Measurements from ENCODE around the gene DYSF.

DNA sequence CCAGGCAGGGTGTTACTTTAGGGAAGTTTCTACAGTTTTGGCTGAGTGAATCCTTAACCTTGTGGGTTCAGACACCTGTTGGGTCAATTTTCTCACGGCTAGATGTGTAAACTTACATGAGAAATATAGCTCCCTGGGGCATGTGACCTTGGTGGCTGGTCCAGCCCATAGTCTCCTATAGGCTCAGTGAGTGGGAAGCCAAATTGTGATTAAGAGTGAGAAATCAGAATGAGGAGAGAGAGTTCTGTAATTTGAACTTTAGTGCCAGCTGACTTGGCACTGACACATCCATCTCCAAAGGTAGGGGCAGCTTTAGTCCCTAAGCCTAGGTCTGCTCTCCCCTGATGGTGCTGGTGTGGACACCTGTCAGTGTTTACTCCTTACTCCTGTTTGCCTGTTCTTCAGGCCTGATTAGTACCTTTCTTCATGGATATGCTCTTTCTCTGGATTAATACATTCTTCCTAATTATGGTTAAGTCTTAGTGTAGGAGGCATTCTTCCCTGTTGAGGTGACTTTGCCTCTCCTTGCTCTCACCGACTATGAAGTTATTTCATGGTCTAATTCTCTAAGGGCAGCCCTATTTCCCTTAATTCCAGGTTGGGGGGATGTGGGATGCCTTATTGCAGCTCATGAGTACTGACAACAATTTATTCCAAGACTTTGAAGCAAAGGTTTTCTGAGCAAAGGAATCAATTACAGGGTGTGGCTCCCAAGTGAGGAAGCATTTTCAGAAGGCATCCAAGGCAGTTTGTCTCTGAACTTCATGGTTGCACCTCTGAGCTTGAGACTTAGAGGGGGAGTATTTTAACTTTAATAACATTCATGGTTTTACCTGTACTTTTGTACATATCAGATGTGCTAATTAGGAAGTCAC is 177.3 kb downstream of the DYSF start:
- TF ChIP-seq, protein P1, sequence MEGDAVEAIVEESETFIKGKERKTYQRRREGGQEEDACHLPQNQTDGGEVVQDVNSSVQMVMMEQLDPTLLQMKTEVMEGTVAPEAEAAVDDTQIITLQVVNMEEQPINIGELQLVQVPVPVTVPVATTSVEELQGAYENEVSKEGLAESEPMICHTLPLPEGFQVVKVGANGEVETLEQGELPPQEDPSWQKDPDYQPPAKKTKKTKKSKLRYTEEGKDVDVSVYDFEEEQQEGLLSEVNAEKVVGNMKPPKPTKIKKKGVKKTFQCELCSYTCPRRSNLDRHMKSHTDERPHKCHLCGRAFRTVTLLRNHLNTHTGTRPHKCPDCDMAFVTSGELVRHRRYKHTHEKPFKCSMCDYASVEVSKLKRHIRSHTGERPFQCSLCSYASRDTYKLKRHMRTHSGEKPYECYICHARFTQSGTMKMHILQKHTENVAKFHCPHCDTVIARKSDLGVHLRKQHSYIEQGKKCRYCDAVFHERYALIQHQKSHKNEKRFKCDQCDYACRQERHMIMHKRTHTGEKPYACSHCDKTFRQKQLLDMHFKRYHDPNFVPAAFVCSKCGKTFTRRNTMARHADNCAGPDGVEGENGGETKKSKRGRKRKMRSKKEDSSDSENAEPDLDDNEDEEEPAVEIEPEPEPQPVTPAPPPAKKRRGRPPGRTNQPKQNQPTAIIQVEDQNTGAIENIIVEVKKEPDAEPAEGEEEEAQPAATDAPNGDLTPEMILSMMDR (conservative IDR thresholded peaks at IDR 0.05; ENCODE audit: low read depth, low read length), result no peak
- no peak for TF ChIP-seq EZH2 (IDR thresholded peaks at IDR 0.05; ENCODE audit: borderline replicate concordance, low read depth, low read length, poor library complexity, severe bottlenecking)
